AG10803 (cell line): ENCODE results near the gene FMN2.

Experiments
- DNase-seq: peaks from one replicate; pipeline ENCODE4 v3.0.0; 2010; ENCODE audit warnings: low read depth
- H3K4me3 ChIP-seq: 2 replicates; pipeline ENCODE4 v1.5.1; 2011; ENCODE audit warnings: mild to moderate bottlenecking, low read length, control low read depth
- TF ChIP-seq, protein P1 (sequence below): conservative IDR thresholded peaks from 2 replicates; pipeline ENCODE4 v1.5.1; 2011; ENCODE audit warnings: mild to moderate bottlenecking, low read length, control low read depth, inconsistent platforms

Gene FMN2

DNA sequence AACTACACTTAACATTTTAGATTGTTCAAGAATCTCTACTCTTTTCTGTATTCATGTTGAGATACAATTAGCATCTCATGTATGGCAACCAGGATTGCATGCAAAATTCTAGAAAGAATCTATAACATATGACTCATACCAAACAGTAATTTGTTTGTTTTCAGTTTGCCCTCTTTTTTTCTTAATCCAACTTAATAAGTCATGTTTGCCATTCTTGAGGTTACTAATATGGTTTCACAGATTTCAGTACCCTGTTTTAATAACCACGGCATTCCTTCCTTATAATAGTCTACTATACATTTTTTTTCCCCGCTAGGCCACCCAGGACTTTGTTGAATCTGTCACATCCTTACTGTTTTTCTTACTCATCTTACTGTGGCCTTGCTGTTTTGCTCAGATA is 140.8 kb downstream of the FMN2 start:
- no peak overlapping the region for H3K4me3 ChIP-seq
- TF ChIP-seq, protein P1, sequence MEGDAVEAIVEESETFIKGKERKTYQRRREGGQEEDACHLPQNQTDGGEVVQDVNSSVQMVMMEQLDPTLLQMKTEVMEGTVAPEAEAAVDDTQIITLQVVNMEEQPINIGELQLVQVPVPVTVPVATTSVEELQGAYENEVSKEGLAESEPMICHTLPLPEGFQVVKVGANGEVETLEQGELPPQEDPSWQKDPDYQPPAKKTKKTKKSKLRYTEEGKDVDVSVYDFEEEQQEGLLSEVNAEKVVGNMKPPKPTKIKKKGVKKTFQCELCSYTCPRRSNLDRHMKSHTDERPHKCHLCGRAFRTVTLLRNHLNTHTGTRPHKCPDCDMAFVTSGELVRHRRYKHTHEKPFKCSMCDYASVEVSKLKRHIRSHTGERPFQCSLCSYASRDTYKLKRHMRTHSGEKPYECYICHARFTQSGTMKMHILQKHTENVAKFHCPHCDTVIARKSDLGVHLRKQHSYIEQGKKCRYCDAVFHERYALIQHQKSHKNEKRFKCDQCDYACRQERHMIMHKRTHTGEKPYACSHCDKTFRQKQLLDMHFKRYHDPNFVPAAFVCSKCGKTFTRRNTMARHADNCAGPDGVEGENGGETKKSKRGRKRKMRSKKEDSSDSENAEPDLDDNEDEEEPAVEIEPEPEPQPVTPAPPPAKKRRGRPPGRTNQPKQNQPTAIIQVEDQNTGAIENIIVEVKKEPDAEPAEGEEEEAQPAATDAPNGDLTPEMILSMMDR = no peak
- peak; percentile 96 for DNase-seq

DNA sequence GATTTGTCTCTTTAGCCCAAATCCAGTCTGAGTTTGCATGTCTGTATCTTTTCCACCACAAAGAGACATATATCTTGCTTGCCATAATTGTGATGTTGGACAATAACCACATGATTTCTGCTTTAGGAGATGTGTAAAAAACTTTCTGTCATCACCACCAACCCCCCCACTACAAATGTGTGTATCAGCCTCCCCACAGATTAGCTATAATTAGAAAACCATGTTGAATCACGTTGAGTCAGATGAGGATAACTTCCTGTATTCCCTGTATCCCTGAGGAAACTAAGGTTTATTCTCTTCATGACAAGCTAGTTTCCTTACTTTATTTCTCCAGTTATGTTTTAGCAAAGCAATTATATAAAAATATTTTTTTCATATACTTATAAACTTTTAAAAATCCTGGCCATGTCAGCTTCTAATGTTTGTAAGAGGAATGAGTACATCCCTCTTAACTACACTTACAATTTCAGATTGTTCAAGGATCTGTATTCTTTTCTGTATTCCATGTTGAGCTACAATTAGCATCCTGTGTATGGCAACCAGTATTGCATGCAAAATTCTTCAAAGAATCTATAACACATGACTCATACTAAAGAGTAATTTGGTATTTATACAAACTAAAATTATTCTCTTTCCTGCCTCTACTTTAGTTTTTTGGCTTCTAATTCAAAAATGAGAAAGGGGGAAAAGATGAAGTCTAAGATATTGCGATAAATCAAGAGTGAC is 143.0 kb downstream of the FMN2 start:
- DNase-seq = peak; percentile 84
- no peak overlapping the region for H3K4me3 ChIP-seq
- TF ChIP-seq, protein P1 = no peak

DNA sequence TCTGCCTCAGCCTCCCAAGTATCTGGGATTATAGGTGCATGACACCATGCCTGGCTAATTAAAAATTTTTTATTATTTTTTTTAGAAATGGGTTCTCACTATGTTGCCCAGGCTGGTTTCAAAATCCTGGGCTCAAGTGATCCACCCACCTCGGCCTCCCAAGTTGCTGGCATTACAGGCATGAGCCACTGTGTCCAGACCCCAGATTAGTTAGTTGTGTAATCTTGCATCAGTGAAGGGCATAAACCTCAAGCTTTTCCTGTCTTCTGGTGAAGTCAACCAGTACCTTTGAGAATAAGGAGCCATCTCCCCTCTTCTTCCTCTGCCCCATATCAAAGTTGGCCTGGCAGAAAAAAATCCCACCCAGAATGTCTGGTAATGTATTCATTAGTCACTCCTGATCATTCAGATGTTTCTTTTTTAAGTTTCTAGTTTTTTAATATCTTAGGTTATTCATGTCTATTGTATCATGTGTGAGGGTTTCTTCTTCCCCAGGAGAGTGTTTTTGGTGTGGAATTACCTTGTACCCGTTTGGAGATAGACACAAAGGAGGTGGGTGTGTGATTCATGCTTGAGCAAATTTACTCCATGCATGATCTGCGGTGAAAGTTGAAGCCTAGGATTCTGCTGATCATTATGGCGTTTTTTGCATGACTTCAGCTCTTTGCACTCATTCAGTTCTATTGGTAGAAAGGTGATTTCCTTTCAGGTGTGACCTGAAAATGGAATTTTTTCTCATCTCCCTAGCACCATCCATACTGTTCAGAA is 144.0 kb downstream of the FMN2 start:
- H3K4me3 ChIP-seq = no peak overlapping the region
- TF ChIP-seq, protein P1 = no peak
- DNase-seq = peak; percentile 78

DNA sequence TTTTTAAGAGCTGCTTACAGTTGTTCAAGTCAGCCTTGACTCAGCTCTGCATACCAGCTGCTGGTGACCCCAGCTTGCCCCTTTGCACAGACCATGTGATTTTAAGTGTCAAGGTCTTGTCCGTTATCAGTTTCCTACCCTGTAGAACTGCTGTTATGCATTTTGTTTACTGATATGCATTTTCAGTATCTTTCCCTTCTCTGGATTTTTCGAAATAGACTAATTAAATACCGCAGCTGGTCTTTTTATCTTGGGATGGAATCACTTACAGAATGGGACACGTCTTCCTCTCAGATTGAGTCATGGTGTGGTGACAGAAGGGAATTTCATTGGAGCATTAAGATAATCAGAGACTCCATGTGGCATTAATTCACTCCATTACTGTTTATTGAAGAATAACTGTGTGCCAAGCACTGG is 145.6 kb downstream of the FMN2 start:
- peak; percentile 73 for DNase-seq
- H3K4me3 ChIP-seq = no peak overlapping the region
- TF ChIP-seq, protein P1 = no peak

DNA sequence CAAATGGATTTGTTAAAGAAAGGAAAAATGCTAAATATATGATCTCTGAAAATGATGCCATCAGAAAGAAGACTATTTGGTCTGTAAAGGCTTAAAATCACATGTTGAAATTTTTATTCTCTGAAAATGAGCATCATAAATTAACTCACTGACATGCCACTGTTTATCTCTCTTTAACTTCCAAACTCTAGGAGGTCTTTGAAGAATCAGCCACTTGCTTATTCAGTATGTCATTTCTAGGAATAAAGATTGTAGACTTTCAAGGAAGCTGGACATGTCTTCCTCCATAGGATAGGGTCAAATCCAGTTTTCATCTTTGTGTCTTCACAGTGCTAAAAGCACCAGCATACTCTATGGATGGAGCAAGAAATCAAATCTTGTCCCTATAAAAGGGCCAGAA is 147.6 kb downstream of the FMN2 start:
- no peak for DNase-seq
- H3K4me3 ChIP-seq = no peak overlapping the region
- TF ChIP-seq, protein P1 = no peak

DNA sequence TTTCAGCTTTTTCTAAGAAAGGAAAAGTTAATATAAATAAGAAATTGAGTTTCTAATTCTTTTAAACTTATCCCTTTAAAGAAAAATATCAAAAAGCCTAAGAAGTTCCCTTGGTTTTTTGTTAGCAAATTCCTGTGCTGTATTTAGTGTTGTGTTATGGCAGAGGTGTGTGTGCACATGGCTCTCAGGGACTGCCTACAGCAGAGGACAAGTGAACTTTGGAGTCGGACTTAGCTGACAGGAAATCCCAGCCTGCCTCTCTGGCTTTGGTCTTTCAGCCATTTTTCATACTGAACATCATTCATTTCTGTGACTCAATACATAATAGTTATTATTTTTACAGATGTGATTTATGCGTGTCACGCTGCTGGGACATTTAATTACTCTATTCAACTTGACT is 149.6 kb downstream of the FMN2 start:
- TF ChIP-seq, protein P1 = no peak
- H3K4me3 ChIP-seq = no peak overlapping the region
- no peak for DNase-seq
